Cerebellar cortex (tissue), 1 donor: Measurements from ENCODE around the gene GJA4.

ENCODE experiments used
- DNase-seq: peaks from one replicate; pipeline ENCODE4 v3.0.0-alpha.2; 2015; ENCODE audit warnings: low spot score

GJA4 gene

GRCh38 chr1:34792868-34793727, at the start of gene GJA4:
TSS of gene GJA4 (plus strand) at chr1:34792999. CDS start at chr1:34794214, 1,215 bp downstream.
- no peak for DNase-seq

GRCh38 chr1:34743775-34744174, 49.0 kb upstream of the GJA4 start:
- no peak for DNase-seq

DNA sequence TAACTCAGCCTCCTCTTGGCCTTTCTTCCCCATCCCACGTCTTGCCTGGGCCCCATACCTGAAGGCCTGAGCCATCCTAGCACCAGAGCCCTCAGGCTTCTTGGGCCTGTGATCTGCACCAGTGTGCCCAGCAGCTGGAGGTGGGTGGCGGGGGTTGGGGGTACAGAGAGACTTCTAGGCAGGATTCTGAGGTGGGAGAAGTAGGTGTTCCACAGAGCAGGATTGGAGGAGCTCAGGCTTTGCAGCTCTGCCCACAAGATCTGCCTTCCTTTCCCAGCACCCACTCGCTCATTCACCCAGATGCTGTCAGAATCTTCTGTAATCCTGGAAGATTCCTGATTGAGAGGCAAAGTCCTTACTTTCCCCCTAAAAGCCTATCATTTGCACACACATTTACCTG, 47.9 kb upstream of the GJA4 start:
- DNase-seq, result no peak

DNA sequence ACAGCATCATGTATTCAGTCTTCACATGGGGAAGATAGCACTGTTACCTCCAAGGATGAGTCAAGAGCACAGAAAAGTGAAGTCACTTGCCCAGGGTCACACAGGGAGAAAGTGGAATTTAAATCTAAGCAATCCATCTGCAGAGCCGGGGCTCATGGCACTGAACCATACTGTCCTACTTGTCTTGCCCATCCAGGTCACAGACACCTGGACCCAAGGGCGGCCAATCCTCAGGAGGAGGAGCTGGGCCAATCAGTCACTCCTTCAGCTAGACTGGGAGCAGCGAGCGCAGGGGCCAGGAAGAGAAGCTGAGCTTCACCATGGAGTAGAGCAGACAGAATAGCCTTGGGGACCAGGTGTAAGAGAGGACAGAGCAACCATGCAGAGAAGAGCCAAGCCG, 47.1 kb upstream of the GJA4 start:
- DNase-seq, result no peak

GRCh38 chr1:34746101-34746500, 46.7 kb upstream of the GJA4 start:
- no peak for DNase-seq

GRCh38 chr1:34746785-34747637, 45.8 kb upstream of the GJA4 start:
- DNase-seq, result no peak

DNA sequence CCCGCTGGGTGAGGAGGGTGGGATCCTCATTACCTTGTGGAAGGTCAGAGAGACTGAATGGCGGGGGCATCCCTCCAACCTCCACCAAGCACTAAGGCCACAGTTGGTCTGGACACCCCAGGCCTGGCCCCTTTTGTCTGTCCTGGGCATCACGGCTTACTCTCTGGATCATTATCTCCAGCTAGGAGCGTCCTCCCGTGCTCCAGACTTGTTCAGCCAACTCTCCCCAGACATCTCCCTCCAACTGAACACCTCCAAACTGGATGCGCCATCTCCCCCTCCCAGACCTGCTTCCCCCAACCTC, 45.2 kb upstream of the GJA4 start:
- DNase-seq, result no peak

DNA sequence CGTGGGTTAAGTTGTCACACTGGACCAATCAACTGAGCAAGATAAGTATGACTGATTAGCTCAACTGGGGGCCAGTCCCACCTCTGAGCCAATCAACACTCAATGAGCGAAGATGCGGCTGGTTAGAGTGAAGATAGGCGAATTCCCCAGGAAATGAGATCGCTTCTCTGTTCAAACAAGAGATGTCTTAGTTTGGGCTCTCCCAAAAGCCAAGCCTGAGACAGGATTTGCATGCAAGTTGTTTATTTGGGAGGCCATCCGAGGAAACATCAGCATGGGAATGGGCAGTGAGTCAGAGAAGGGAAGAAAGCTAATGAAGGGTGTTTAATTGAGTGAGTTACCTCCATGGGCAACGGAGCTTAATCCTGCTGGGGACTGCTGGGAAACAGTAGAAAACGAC, 42.8 kb upstream of the GJA4 start:
- DNase-seq, result no peak

DNA sequence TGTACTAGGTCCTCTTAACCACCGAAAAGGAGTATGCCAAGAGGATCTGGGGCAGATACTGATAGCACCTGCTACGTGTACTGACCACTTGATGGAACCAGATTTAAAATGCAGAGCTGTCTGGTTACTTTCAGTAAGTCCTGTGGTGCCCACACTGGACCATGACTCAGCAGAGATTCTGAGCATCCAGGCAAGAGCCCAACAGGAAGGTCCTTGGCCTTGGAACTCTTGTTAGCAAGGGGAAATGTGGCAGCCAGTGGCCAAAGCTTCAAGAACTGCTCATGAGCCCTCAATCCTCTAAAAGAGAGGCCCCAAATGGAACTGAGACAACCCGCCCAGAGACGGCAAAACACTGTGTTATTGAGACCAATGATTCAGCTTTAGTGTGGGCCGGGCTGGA, 42.2 kb upstream of the GJA4 start:
- no peak for DNase-seq

DNA sequence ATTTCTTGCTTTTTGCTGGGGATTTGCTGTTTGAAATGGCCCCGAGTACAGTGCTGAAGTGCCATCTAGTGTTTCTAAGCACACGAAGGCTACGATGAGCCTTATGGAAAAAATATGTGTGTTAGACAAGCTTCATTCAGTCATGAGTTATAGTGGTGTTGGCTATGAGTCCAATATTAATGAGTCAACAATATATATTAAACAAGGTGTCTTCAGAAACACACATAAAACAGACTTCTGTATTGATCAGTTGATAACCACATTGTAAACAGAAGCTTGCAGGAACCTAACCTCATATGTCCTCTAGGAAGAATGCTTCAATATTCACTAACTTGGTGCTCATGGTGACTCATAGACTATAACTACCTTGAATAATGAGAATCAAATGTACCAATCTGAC, 39.6 kb upstream of the GJA4 start:
- no peak for DNase-seq

GRCh38 chr1:34754964-34755637, 37.7 kb upstream of the GJA4 start, which contains the start of gene GJB5:
TSS of gene GJB5 (plus strand) at chr1:34755047. CDS start at chr1:34757331, 2,284 bp downstream.
- DNase-seq, result no peak

DNA sequence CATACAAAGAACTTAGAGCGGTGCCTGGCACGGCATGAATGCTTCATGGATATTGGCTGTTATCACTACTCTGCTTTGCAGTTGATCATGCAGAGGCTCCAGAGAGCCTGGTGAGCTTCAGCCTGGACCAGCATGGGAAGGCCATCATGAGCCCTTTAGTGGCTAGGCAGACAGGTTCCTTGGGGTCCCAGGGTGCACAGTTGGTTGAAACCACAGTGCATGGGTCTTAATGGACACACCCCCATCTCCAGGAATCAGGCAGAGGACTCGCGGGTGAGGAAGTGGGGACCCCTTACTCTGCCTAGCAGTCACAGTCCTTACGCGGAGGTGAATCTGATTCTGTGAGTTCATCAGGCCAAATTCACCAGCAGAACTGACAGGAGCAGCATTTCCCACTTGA, 36.8 kb upstream of the GJA4 start:
- DNase-seq, result no peak

DNA sequence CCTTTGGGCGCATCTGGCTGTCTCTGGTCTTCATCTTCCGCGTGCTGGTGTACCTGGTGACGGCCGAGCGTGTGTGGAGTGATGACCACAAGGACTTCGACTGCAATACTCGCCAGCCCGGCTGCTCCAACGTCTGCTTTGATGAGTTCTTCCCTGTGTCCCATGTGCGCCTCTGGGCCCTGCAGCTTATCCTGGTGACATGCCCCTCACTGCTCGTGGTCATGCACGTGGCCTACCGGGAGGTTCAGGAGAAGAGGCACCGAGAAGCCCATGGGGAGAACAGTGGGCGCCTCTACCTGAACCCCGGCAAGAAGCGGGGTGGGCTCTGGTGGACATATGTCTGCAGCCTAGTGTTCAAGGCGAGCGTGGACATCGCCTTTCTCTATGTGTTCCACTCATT, 35.4 kb upstream of the GJA4 start:
- DNase-seq, result no peak

DNA sequence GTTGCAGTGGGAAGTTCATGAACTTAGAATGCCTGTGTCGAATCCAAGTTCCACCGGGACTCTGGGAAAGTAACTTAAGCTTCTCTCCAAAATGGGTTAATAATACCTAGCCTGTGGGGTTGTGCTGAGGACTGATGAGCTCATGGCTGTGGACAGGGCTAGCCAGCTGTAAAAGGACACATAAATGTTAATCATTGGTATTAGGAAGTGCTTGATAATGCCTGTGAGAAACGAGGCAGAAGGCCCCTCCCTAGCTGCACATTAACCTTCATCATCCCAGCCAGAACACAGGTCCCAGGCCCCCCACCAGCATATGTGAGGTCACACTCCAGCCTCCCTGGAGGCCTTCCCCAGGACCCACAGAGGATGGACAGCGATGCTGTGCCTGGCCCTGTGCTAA, 34.0 kb upstream of the GJA4 start:
- no peak for DNase-seq

- DNase-seq, result no peak
These were observed 33.1 kb upstream of the GJA4 start, which contains the start of gene GJB4 for GRCh38 chr1:34759503-34760357. TSS of gene GJB4 (plus strand) at chr1:34759740. CDS start at chr1:34761255, 1,515 bp downstream.

DNA sequence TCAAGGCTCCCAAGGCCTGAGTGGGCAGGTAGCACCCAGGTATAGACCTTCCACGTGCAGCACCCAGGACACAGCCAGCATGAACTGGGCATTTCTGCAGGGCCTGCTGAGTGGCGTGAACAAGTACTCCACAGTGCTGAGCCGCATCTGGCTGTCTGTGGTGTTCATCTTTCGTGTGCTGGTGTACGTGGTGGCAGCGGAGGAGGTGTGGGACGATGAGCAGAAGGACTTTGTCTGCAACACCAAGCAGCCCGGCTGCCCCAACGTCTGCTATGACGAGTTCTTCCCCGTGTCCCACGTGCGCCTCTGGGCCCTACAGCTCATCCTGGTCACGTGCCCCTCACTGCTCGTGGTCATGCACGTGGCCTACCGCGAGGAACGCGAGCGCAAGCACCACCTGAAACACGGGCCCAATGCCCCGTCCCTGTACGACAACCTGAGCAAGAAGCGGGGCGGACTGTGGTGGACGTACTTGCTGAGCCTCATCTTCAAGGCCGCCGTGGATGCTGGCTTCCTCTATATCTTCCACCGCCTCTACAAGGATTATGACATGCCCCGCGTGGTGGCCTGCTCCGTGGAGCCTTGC, 31.5 kb upstream of the GJA4 start:
- DNase-seq, result no peak

- no peak for DNase-seq
These were observed 31.0 kb upstream of the GJA4 start for GRCh38 chr1:34761776-34762307.

GRCh38 chr1:34762474-34763141, 30.2 kb upstream of the GJA4 start:
- DNase-seq, result no peak

- DNase-seq, result no peak
These were observed 29.5 kb upstream of the GJA4 start for GRCh38 chr1:34763142-34763781.

GRCh38 chr1:34768856-34769255, 23.9 kb upstream of the GJA4 start:
- DNase-seq, result no peak
